ENCODE measurements around the gene EMC1. TPM values are rescaled to one million over a fixed set of nuclear protein-coding genes. Genes with fewer than 3 reads are reported as not detected.

EMC1 gene
- total RNA-seq, 2 experiments from 2014 or later: 25.3 to 29.1 TPM

DNA sequence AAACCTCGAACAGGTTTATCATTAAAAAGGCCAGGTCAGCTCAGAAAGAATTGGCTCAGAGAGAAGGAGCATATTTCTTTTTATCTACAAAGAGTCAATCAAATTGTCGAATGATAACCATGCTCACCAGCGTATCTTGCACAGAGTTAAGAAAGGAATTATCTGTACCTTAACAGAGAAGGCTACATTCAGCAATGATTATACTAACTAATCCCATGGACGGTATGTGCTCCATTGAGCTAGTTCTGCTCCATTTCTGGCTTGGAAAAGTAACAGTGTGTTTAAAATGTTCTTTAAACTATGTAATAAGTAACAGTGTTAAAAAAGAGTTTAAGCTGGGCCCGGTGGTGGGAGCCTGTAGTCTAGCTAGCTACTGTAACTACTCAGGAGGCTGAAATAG is 45.5 kb downstream of the EMC1 start:
- H3K27ac Mint-ChIP-seq: no peak overlapping the region
- H3K4me1 Mint-ChIP-seq: peaks cover 67% of the 10 kb centered on the region
- POLR2A ChIA-PET: interaction anchor here (1.4 kb wide), 1 partner anchor 28 kb away, joined by 5 read pairs; no protein-coding TSS in a partner anchor
- H3K4me3 Mint-ChIP-seq: no peak overlapping the region
- DNase-seq: no peak
- H3K36me3 Mint-ChIP-seq (ENCODE audit: low read depth): peaks cover 17% of the 10 kb centered on the region
- no peaks in the 10 kb centered on the region for H3K9me3 Mint-ChIP-seq
- no peaks in the 10 kb centered on the region for H3K27me3 Mint-ChIP-seq
- CTCF ChIA-PET: interaction anchor here (0.9 to 1.1 kb wide), 2 partner anchors 10 to 26 kb away, joined by 3 to 5 read pairs; no protein-coding TSS in a partner anchor

DNA sequence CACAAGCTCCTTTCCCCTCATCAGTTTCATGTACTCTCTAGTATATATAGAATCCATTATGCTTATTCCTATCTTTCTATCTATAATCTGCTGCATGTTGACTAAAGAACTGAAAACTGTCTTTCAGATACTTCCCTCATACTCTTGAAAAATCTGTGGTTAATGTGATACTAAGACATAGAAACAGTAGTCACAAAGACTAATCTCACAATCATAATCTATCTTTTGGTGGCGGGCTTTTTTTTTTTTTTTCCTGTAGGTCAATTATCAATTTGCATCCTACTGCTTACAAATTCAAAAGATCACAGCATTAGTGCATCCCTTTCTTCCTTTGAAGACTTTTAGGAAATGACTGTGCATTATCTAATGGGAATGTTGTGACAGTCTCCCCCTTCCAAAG is 45.9 kb downstream of the EMC1 start:
- H3K36me3 Mint-ChIP-seq (ENCODE audit: low read depth): peaks cover 19% of the 10 kb centered on the region

DNA sequence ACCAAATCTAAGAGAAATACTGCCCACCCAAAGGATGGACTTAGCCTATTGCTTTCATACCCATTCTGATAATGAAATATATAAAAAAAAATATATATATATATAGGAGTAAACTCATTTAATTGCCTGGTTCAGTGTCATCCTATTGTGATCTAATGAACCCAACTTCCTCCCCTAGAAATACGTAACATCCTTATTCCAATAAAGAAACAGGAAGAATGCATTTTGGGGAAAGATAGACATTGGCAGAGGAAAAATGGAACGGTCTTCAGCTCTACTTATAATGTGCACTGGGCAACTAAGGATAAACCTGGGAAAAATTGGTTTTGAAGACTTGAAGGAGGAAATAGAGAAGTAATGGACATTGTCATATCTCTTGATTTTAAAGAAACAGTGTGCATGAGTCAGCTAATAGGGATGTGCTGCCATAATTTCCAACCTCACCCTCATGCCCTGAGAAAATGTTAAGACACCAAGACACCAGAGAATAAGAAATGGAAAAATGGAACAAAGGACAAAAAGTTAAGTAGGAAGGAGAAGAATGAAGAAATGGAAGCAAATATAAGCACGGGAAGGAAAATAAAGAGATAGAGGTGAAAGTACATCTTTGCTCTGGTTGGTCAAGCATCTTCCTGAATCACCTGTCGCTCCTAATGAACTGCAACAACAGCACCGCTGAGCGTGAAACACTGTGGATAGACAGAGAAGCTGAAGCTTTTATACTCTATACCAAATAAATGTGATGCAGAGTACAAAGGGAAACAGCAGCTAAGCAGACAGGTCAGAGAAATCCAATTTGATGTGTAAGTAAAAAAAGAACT is 46.7 kb downstream of the EMC1 start:
- Mint-ChIP-seq H3K4me1 (peaks cover 62% of the 10 kb centered on the region), H3K4me3 (no peak overlapping the region), H3K36me3 (ENCODE audit: low read depth) (peaks cover 21% of the 10 kb centered on the region), H3K27ac (no peak overlapping the region), H3K9me3 (no peaks in the 10 kb centered on the region), H3K27me3 (no peaks in the 10 kb centered on the region)
- DNase-seq: no peak
- ChIA-PET CTCF (interaction anchor here (1.3 kb wide), 1 partner anchor 291 kb away, joined by 3 read pairs; no protein-coding TSS in a partner anchor), POLR2A (interaction anchor here (1.4 to 1.5 kb wide), 2 partner anchors 25 to 30 kb away, joined by 3 to 5 read pairs; no protein-coding TSS in a partner anchor)

More for the DNA sequence above, 45.9 kb downstream of the EMC1 start:
- Mint-ChIP-seq H3K27me3 (no peaks in the 10 kb centered on the region), H3K4me3 (no peak overlapping the region), H3K4me1 (peaks cover 65% of the 10 kb centered on the region), H3K27ac (no peak overlapping the region), H3K9me3 (no peaks in the 10 kb centered on the region)
- ChIA-PET CTCF (interaction anchor here (1.1 to 1.3 kb wide), 2 partner anchors 26 to 292 kb away, joined by 3 to 5 read pairs; no protein-coding TSS in a partner anchor), POLR2A (interaction anchor here (1.4 to 1.5 kb wide), 2 partner anchors 26 to 29 kb away, joined by 3 to 5 read pairs; no protein-coding TSS in a partner anchor)
- no peak for DNase-seq

DNA sequence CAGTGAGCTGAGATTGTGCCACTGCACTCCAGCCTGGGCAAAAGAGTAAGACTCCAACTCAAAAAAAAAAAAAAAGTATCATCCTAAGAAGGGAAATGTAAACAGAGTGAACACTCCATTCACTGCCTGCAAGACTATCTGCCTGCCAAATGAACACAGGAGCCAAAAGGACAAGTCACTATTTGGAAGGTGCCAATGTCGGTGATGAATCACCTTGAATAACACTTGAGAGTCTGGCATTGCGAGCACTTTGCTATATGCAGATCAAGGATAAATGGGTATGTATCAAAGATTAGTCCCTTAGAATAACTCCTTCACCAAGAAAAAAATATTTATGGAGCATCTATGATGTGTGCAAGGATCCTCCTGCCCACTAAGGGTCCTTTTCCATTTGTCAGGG is 47.9 kb downstream of the EMC1 start:
- no peak for DNase-seq
- POLR2A ChIA-PET: no interaction called here
- H3K36me3 Mint-ChIP-seq (ENCODE audit: low read depth): peaks cover 33% of the 10 kb centered on the region
- no peak overlapping the region for H3K27ac Mint-ChIP-seq
- H3K4me1 Mint-ChIP-seq: peaks cover 52% of the 10 kb centered on the region
- H3K27me3 Mint-ChIP-seq: no peaks in the 10 kb centered on the region
- no peak overlapping the region for H3K4me3 Mint-ChIP-seq
- H3K9me3 Mint-ChIP-seq: no peaks in the 10 kb centered on the region
- CTCF ChIA-PET: no interaction called here

DNA sequence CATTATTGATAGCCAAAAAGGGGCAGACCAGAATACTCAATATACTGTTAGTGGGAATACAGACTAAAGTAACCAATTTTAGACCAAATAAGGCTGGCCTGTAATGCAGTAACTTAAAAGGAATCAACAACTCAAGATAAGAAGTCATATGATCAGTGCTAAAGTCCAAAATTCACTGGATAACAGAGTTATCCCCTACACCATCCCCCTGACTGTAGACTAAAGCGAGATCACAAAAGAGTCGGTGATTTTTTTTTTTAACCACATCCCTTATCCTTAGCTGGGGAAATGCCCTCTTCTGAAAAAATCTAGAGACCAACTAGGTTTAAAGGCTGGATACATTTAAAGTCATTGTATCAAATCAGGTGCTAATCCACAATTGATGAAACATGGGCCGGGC is 48.9 kb downstream of the EMC1 start:
- POLR2A ChIA-PET: interaction anchor here (1.4 kb wide), 1 partner anchor 20 kb away, joined by 3 read pairs; no protein-coding TSS in a partner anchor
- Mint-ChIP-seq H3K4me3 (no peak overlapping the region), H3K27ac (no peak overlapping the region), H3K36me3 (ENCODE audit: low read depth) (peaks cover 41% of the 10 kb centered on the region), H3K4me1 (peaks cover 42% of the 10 kb centered on the region), H3K27me3 (no peaks in the 10 kb centered on the region), H3K9me3 (no peaks in the 10 kb centered on the region)
- DNase-seq: no peak
- CTCF ChIA-PET: no interaction called here

DNA sequence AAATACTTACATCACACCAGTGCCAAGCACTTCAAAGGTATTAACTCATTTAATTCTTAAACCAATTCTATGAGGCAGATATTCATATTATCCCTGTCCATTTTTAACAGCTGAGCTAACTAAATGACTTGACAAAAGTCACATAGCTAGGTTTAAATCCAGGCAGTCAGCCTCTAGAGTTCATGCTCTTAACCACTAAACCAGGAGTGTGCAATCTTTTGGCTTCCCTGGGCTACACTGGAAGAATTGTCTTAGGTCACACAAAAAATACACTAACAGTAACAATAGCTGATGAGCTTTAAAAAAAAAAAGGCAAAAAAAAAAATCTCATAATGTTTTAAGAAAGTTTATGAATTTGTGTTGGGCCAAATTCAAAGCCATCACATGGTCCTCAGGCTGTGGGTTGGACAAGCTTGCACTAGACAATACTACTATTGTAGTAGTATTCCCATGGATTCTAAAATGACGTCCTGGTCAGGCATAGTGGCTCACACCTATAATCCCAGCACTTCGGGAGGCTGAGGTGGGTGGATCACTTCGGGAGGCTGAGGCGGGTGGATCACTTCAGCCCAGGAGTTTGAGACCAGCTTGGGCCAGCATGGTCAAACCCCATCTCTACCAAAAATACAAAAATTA is 51.2 kb downstream of the EMC1 start:
- no peak overlapping the region for H3K4me3 Mint-ChIP-seq
- POLR2A ChIA-PET: interaction anchor here (2.8 kb wide), 1 partner anchor 10 kb away, joined by 15 read pairs; the partner anchor contains the start of gene UBR4
- H3K36me3 Mint-ChIP-seq (ENCODE audit: low read depth): peaks cover 54% of the 10 kb centered on the region
- CTCF ChIA-PET: interaction anchor here (1.1 to 1.4 kb wide), 3 partner anchors 9 to 461 kb away, joined by 3 read pairs; no protein-coding TSS in a partner anchor
- no peak overlapping the region for H3K27ac Mint-ChIP-seq
- H3K27me3 Mint-ChIP-seq: no peaks in the 10 kb centered on the region
- H3K9me3 Mint-ChIP-seq: no peaks in the 10 kb centered on the region
- no peak for DNase-seq
- peaks cover 25% of the 10 kb centered on the region for H3K4me1 Mint-ChIP-seq

DNA sequence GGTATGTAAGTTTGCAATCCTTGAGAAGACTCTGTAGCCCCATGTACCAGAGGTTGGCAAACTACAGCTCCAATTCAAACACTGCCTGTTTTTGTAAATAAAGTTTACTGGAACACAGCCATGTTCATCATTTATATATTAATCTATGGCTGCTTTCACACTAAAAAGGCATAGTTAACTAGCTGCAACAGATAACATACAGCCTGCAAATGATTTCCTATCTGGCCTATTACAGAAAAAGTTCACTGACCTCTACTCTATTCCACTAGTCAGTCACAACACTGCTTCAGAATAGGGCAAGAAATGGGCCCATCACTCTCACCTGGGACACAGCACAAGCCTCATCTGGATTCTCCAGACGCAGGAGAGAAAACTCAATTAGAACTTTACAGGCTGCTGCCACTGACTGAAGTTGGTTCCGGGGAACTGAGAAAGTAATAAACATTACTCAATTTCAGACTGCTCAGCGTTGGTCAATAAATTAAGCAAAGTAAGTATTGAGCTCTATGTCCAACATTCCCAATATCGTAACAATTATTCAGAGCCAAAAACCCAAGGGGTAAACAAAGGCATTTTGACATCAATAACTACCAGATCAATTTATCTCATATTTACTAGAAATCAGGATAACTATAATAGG is 51.9 kb downstream of the EMC1 start:
- peaks cover 51% of the 10 kb centered on the region for H3K36me3 Mint-ChIP-seq (ENCODE audit: low read depth)
- POLR2A ChIA-PET: interaction anchor here (0.7 to 2.8 kb wide), 2 partner anchors 11 to 26 kb away, joined by 3 to 15 read pairs; partner anchors contain the start of gene UBR4

DNA sequence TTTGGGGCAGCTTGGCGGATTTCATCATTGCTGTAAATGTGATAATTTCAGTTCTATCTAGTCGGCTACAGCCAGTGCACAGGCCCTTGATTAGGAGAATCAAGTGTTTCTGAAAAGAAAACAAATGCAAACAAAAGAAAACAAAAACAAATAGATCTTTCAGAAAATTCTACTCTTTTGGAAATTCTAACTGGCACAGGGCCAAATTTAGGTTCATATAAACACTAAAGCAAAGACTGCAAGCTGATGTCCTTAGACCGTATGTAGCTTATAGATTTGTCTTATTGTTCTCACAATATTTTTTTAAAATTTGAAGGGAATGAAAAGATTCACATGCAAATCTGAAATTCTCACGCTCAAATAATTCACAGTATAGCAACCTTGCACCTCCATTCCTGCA is 52.5 kb downstream of the EMC1 start:
- no peaks in the 10 kb centered on the region for H3K9me3 Mint-ChIP-seq
- peaks cover 54% of the 10 kb centered on the region for H3K36me3 Mint-ChIP-seq (ENCODE audit: low read depth)
- CTCF ChIA-PET: no interaction called here
- H3K4me1 Mint-ChIP-seq: peaks cover 17% of the 10 kb centered on the region
- H3K4me3 Mint-ChIP-seq: no peak overlapping the region
- POLR2A ChIA-PET: interaction anchor here (0.7 to 2.8 kb wide), 3 partner anchors 11 to 26 kb away, joined by 3 to 15 read pairs (median 3); partner anchors contain the start of gene UBR4
- DNase-seq: no peak
- H3K27me3 Mint-ChIP-seq: no peaks in the 10 kb centered on the region
- H3K27ac Mint-ChIP-seq: no peak overlapping the region

More for the DNA sequence above, 51.9 kb downstream of the EMC1 start:
- CTCF ChIA-PET: interaction anchor here (1.1 kb wide), 1 partner anchor 462 kb away, joined by 3 read pairs; no protein-coding TSS in a partner anchor
- Mint-ChIP-seq H3K9me3 (no peaks in the 10 kb centered on the region), H3K27me3 (no peaks in the 10 kb centered on the region), H3K4me3 (no peak overlapping the region), H3K4me1 (peaks cover 18% of the 10 kb centered on the region), H3K27ac (no peak overlapping the region)
- no peak for DNase-seq

DNA sequence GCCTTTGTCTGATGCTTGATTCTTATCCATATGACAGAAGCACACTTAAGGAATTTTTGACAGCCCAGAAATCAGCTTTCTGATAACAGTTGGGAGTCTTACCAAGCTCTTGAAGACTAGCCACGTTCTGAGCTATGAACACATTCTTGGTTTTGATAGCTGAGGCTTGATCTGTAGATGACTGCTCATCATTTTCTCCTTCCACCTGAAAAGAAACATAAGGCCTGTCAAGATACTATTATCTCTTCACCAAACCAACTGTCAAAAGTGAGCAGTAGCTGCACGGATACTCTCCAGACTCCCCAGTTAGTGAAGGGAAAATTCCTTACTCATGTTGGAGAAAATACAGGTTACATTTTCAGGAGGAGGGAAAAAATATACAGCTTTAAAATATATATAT is 53.5 kb downstream of the EMC1 start:
- Mint-ChIP-seq H3K27me3 (no peaks in the 10 kb centered on the region), H3K36me3 (ENCODE audit: low read depth) (peaks cover 64% of the 10 kb centered on the region), H3K9me3 (no peaks in the 10 kb centered on the region), H3K4me3 (no peak overlapping the region), H3K4me1 (peaks cover 12% of the 10 kb centered on the region), H3K27ac (no peak overlapping the region)
- ChIA-PET POLR2A (interaction anchor here (1.3 kb wide), 1 partner anchor 17 kb away, joined by 3 read pairs; no protein-coding TSS in a partner anchor), CTCF (no interaction called here)
- no peak for DNase-seq

DNA sequence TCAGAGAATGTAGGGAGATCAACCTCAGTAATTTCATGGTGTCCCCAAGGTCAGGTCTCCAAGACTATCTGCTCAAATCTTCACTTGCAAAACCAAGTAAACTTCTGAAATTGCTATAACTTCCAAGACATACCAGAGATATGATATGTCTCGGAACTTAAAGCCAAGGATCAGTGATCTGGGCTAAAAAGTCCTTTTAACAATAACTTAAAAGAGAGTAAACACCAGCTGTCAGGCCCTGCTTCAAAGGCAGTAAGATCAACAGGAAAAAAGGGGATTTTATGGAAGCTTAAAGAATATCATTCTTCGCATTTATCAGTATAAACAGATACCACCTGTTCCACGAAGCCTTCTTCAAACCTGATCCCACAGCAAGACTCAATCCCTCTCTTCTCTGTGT is 55.0 kb downstream of the EMC1 start:
- CTCF ChIA-PET: interaction anchor here (1.1 kb wide), 1 partner anchor 45 kb away, joined by 3 read pairs; no protein-coding TSS in a partner anchor
- DNase-seq: no peak
- Mint-ChIP-seq H3K27me3 (no peaks in the 10 kb centered on the region), H3K9me3 (no peaks in the 10 kb centered on the region), H3K27ac (no peak overlapping the region), H3K4me1 (no peaks in the 10 kb centered on the region), H3K36me3 (ENCODE audit: low read depth) (peaks cover 71% of the 10 kb centered on the region), H3K4me3 (no peak overlapping the region)
- POLR2A ChIA-PET: interaction anchor here (0.9 to 1.0 kb wide), 2 partner anchors 10 to 12 kb away, joined by 5 read pairs; no protein-coding TSS in a partner anchor

DNA sequence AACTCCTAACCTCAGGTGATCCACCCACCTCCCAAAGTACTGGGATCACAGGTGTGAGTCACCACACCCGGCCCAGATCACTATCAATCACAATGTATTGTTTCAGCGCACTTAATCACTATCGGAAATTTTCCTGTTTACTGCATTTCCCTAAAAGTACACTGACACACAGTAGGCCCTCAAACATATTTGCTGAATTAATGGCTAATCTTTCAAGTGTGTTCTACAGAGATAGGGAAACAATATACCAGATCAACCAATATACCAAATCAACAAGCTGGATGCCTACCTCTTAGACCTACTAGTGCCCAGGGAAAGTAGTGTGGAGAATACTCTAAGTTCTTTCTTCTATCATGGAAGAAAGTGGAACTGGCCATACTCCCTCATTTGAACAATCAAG is 58.3 kb downstream of the EMC1 start:
- POLR2A ChIA-PET: no interaction called here
- peaks cover 2% of the 10 kb centered on the region for H3K4me1 Mint-ChIP-seq
- no peak overlapping the region for H3K4me3 Mint-ChIP-seq
- no peak for DNase-seq
- H3K36me3 Mint-ChIP-seq (ENCODE audit: low read depth): peaks cover 70% of the 10 kb centered on the region
- H3K9me3 Mint-ChIP-seq: no peaks in the 10 kb centered on the region
- H3K27me3 Mint-ChIP-seq: no peaks in the 10 kb centered on the region
- CTCF ChIA-PET: no interaction called here
- H3K27ac Mint-ChIP-seq: no peak overlapping the region

DNA sequence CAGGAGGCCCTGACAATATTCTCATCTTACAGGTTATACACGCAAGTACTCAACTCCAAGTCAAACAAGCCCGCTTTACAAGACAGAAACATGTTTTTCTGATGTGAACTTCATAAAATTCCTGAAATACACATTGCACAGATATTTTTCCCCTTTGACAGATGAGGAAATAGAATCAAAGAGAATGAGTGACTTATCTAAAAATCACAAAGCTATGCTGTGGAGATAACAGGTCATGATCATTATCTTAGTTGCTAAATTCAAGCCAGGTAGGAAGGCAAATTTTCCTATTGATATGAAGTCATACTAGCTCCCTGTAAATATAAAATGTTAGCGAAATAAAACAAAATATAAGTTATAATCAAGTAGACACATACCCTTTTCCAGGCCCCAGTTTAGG is 59.5 kb downstream of the EMC1 start:
- Mint-ChIP-seq H3K27me3 (no peaks in the 10 kb centered on the region), H3K4me1 (peaks cover 3% of the 10 kb centered on the region), H3K4me3 (no peak overlapping the region), H3K27ac (no peak overlapping the region), H3K36me3 (ENCODE audit: low read depth) (peaks cover 69% of the 10 kb centered on the region), H3K9me3 (no peaks in the 10 kb centered on the region)
- DNase-seq: no peak
- CTCF ChIA-PET: interaction anchor here (0.9 kb wide), 1 partner anchor 11 kb away, joined by 4 read pairs; no protein-coding TSS in a partner anchor
- POLR2A ChIA-PET: no interaction called here
